Measurements from ENCODE around the gene PRPF39. TPM values are rescaled to one million over a fixed set of nuclear protein-coding genes. Genes with fewer than 3 reads are reported as not detected.

PRPF39 gene
- total and polyA plus RNA-seq, 10 of the 15 experiments (the other 5 are each of a cell fraction or from before 2014, with no cell fraction given), result 22.1 to 91.7 (median 36.9) TPM

- TF ChIP-seq SIX5 (IDR thresholded peaks at IDR 0.05; ENCODE audit: low read depth, low read length, severe bottlenecking) (peak; percentile 19), PML (IDR thresholded peaks at IDR 0.05; ENCODE audit: low read length) (peak; percentile 77), CREB1 (IDR thresholded peaks at IDR 0.05; ENCODE audit: low read depth) (peak; percentile 79), MYC (IDR thresholded peaks at IDR 0.05; ENCODE audit: insufficient read depth, insufficient read length, insufficient replicate concordance, low read length, severe bottlenecking) (peak; percentile 63), POU2F2 (IDR thresholded peaks at IDR 0.05; ENCODE audit: borderline replicate concordance, low read depth, low read length) (no peak; the same call in 2 of the 3 replicates), KAT2A (conservative IDR thresholded peaks at IDR 0.05; ENCODE audit: control insufficient read depth, low read depth, low read length) (no peak), SUZ12 (IDR thresholded peaks at IDR 0.05; ENCODE audit: unreplicated experiment) (no peak), ATF7 (IDR thresholded peaks at IDR 0.05; ENCODE audit: low read depth) (peak; percentile 99), BHLHE40 (IDR thresholded peaks at IDR 0.05; ENCODE audit: borderline replicate concordance in 1 of 2, low read depth in 2 of 2, low read length in 1 of 2) (peak; percentile 94 to 98; a peak in 3 of 4 replicates), HDGF (IDR thresholded peaks at IDR 0.05) (no peak), TCF12 (IDR thresholded peaks at IDR 0.05; ENCODE audit: low read depth, low read length) (no peak), STAT3 (IDR thresholded peaks at IDR 0.05; ENCODE audit: low read depth, low read length) (no peak), JUNB (IDR thresholded peaks at IDR 0.05) (no peak), CEBPB (IDR thresholded peaks at IDR 0.05; ENCODE audit: borderline replicate concordance in 1 of 2, low read depth in 2 of 2, low read length in 2 of 2) (no peak), ZSCAN29 (IDR thresholded peaks at IDR 0.05) (peak; percentile 98), GABPA (IDR thresholded peaks at IDR 0.05; ENCODE audit: low read depth) (peak; percentile 76), USF2 (IDR thresholded peaks at IDR 0.05; ENCODE audit: borderline replicate concordance, low read depth, low read length) (no peak), ETV6 (conservative IDR thresholded peaks at IDR 0.05 in 1 of 2, IDR thresholded peaks at IDR 0.05 in 1 of 2; ENCODE audit: borderline replicate concordance in 1 of 2, low read depth in 1 of 2) (no peak), ZBTB40 (IDR thresholded peaks at IDR 0.05; ENCODE audit: borderline replicate concordance) (peak; percentile 69; the same call in 1 of the 2 replicates), HDAC2 (IDR thresholded peaks at IDR 0.05) (no peak), MLLT1 (IDR thresholded peaks at IDR 0.05) (peak; percentile 98), RCOR1 (conservative IDR thresholded peaks at IDR 0.05; ENCODE audit: low read depth, low read length) (no peak), SIN3A (IDR thresholded peaks at IDR 0.05; ENCODE audit: low read depth, low read length) (peak; percentile 80), TBL1XR1 (IDR thresholded peaks at IDR 0.05; ENCODE audit: low read depth, low read length) (0 out of 2 replicates have a peak, but pooled peaks have one; percentile 25)
These were observed 50.4 kb downstream of the PRPF39 start, which contains the start of gene FKBP3 (continued) for GRCh38 chr14:45134051-45134958.
